ENCODE results near the gene CZIB.
"Not testable (repeated sequence)": the region's sequence is repeated elsewhere in the genome, so short reads cannot be mapped to it uniquely, and the experiment has no call there.

The CZIB gene

GRCh38 chr1:53188099-53188498 is 32.3 kb downstream of the CZIB start:
- DNase-seq: no peak

GRCh38 chr1:53187401-53187800 is 33.0 kb downstream of the CZIB start:
- DNase-seq: no peak

- DNase-seq: no peak
Observed at GRCh38 chr1:53186533-53186932, 33.9 kb downstream of the CZIB start.

GRCh38 chr1:53185955-53186297 is 34.5 kb downstream of the CZIB start:
- not testable (repeated sequence) for DNase-seq

- no peak for DNase-seq
Observed at GRCh38 chr1:53183095-53183990, 37.1 kb downstream of the CZIB start.

GRCh38 chr1:53182716-53183094 is 37.7 kb downstream of the CZIB start:
- no peak for DNase-seq

- peak; percentile 58 for DNase-seq
Observed at GRCh38 chr1:53182111-53182593, 38.3 kb downstream of the CZIB start.

- DNase-seq: no peak
Observed at GRCh38 chr1:53180951-53181350, 39.5 kb downstream of the CZIB start.

GRCh38 chr1:53180226-53180625 is 40.2 kb downstream of the CZIB start:
- DNase-seq: no peak

- DNase-seq: no peak
Observed at GRCh38 chr1:53176452-53177208, 43.8 kb downstream of the CZIB start.

GRCh38 chr1:53174971-53175913 is 45.2 kb downstream of the CZIB start:
- DNase-seq: no peak

GRCh38 chr1:53172426-53173128 is 47.9 kb downstream of the CZIB start:
- no peak for DNase-seq

- DNase-seq: no peak
Observed at GRCh38 chr1:53166912-53167311, 53.5 kb downstream of the CZIB start.

GRCh38 chr1:53166366-53166765 is 54.1 kb downstream of the CZIB start:
- no peak for DNase-seq

- no peak for DNase-seq
Observed at GRCh38 chr1:53165408-53165961, 54.9 kb downstream of the CZIB start.

Measured in NK-92 treated with Interleukin-12 subunit alpha and Interleukin-12 subunit beta, amount 100 ng/mL, for 24 hours (cell line).